ENCODE measurements around the gene MAP6D1.

GRCh38 chr3:183797996-183798395, 27.4 kb downstream of the MAP6D1 start:
- TF ChIP-seq CTCF (conservative IDR thresholded peaks at IDR 0.05; ENCODE audit: low read depth, low read length) (no peak), MAFK (IDR thresholded peaks at IDR 0.05; ENCODE audit: low read depth, low read length) (no peak), USF2 (IDR thresholded peaks at IDR 0.05; ENCODE audit: low read depth, low read length) (no peak), ELK1 (IDR thresholded peaks at IDR 0.05; ENCODE audit: borderline replicate concordance, low read depth, low read length) (no peak), MAZ (IDR thresholded peaks at IDR 0.05; ENCODE audit: borderline replicate concordance, low read depth, low read length) (no peak), RFX5 (IDR thresholded peaks at IDR 0.05; ENCODE audit: low read depth, low read length) (no peak), RAD21 (IDR thresholded peaks at IDR 0.05; ENCODE audit: low read length) (no peak), POLR2A (IDR thresholded peaks at IDR 0.05; ENCODE audit: low read depth, low read length) (no peak), MXI1 (IDR thresholded peaks at IDR 0.05; ENCODE audit: borderline replicate concordance, low read depth, low read length) (no peak), BHLHE40 (IDR thresholded peaks at IDR 0.05; ENCODE audit: low read depth, low read length) (no peak), SMC3 (IDR thresholded peaks at IDR 0.05; ENCODE audit: low read depth, low read length) (no peak)

All from IMR-90 (cell line).